ENCODE measurements around the gene ACTRT2.

The ACTRT2 gene

DNA sequence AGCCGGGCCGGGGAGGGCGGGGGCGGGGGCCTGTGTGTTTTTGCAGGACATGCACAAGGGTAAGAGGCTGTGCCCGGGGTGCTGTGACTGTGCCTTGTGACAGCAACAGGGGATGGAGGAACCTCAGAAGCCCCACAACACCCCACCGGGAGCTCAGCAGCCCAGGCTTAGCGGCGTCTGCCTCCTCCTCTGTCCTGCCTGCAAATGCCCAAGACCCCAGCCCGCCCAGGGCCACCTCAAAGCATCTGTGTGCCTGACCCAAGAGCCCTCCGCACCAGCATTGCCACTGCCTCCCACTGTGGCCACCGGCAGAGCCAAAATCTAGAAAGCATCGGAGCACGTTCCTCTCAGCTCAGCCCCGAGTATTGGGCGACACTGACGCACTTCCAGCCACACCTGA lies 2.7 kb upstream of the ACTRT2 start:
- no peak for DNase-seq

DNA sequence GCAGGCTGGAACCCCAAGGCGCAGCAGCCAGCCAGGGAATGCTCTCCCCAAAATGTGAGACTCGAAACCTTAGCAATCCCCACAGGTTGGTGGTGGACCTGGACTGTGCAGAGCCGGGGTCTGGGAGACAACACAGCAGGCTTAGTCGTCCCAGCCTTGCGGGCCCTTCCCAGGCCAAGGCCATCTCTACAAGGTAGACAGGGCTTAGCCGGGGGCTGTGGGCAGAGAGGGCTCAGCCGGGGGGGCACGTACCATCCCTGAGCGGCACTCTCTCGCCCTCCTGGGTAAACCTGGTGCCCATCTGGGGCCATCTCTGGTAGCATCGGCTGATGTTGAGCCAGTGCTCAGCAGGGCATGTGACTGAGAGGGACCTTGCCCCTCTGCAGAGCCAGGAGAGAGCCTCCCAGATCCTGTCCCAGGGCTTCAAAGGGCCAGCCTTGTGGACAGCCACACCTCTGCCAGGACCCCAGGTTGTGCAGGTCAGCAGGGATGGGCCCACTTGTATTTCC lies 2.2 kb upstream of the ACTRT2 start:
- DNase-seq = no peak

DNA sequence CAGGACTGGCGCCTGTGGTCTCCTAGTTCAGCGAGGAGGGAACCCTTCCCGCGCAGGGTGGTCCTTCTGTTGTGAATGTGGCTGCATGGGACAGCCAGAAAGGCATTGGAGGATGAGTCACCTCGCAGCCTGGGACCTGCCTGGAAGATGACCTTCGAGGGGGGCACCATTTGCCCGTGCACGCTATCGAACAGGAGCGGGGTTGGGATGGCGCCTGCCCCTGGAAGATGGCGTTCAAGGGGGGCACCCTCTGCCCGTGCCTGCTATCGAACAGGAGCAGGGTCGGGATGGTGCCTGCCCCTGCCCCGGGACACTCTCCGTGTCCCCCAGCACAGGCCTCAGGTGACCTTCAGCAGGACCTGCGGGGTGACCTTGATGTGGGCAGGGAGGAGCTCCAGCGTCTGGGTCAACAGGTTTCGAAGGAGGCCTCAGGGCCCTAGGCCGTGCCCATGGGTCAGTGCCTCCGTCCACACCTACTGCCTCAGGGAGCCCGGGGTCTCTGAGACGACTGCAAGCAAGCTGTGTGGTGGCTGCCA lies 1.7 kb upstream of the ACTRT2 start:
- no peak for DNase-seq

DNA sequence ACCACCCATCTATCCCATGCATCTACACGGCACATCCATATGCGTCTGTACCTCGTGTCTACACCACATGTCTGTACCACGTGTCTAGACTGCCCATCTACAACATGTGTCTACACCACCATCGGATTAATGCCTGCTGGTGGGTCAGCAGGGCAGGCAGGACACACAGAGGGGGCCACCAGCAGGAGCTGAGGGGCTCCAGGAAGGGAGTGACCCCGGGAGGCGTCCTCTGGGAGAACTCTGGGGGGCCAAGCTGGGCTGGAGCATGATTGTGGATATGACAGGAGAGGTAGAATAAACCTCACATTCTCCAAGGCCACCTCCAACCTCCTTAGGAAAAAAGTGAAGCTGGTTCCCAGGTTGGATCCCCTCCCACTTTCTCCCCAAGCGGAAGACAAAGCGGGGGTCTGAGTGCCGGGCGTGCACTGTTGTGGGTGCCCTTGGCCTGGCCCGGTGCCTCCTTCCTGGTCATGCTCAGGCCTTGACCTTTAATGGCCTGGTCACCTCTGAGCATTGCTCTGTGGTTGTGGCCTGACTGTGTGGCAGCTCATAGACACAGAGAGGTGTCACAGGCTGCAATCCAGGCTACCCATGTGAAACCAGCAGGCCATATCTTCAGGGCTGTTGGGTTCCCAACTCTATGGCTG lies 881 bp upstream of the ACTRT2 start:
- no peak for DNase-seq

DNA sequence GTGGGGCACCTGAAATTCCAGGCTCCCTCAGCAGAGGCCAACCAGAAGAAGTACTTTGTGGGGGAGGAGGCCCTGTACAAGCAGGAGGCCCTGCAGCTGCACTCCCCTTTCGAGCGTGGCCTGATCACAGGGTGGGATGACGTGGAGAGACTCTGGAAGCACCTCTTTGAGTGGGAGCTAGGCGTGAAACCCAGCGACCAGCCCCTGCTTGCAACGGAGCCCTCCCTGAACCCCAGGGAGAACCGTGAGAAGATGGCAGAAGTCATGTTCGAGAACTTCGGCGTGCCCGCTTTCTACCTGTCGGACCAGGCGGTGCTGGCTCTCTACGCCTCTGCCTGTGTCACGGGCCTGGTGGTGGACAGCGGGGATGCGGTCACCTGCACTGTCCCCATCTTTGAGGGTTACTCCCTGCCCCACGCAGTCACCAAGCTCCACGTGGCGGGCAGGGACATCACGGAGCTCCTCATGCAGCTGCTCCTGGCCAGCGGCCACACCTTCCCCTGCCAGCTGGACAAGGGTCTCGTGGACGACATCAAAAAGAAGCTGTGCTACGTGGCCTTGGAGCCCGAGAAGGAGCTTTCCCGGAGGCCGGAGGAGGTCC lies 634 bp downstream of the ACTRT2 start:
- no peak for DNase-seq

DNA sequence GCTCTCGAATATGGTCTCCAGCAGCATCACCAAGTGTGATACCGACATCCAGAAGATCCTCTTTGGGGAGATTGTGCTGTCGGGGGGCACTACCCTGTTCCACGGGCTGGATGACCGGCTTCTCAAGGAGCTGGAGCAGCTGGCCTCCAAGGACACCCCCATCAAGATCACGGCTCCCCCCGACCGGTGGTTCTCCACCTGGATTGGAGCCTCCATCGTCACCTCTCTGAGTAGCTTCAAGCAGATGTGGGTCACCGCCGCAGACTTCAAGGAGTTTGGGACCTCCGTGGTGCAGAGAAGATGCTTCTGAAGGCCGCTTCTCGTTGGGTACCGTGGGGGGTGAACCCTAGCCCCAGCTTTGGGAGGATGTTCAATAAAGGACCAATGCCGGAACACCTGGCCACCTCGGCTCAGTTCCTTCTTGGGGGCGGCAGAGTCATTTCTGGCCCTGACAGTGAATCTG lies 1.3 kb downstream of the ACTRT2 start:
- no peak for DNase-seq

DNA sequence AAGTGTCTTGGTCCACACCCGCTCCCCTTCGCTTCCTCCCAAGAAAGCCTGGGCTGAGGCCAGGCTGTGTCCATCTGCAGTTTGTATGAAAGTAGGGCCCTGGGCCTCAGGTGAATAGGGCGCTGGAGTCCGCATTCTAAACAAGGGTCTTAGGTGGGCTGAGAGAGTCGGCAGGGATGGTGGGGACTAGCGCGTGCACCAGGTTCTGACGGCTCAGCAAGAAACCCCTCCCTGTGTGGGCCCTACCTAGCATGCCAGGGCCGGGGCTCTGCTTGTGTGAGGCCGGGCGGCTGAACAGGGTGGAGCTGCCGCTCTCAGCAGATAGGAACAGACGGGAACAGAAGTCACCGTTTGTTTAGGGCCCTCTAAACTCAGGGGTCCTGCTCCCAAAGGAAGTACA lies 1.7 kb downstream of the ACTRT2 start:
- no peak for DNase-seq

DNA sequence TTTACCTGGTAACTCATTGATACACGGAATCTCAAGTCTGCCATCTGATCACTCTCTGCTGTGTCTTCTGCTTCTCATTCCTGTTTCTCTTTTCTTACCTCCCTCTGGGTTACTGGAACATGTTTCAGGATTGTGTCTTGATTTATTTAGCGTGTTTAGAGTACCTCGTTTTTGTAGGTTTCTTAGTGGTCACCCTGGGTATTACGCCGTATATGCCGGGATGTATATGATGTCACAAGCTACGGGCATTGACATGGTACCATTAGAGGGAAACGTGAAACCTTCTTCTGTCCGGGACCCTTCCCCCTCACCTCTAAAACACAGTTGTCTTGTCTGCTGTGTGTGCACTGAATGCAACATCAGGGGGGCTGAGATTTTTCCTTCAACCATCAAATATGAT lies 2.8 kb downstream of the ACTRT2 start:
- no peak for DNase-seq

DNA sequence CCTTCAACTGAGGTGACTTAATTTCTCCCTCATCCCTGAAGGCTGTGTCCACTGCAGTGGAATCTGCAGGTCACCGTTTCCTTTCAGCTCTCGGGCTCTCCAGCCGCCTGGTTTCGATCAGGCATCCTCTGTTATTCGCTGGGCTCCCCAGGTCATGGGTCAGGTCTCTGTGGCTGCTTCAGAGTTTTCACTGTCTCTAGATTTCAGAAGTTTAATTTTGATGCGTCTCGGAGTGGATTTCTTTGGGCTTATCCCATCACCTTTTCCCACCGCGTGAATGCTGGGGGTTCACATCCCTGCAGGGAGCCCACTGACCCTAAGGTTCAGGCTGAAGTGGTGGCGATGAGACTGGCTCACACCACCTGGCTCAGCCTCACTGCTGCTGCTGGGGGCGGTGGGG lies 3.3 kb downstream of the ACTRT2 start:
- no peak for DNase-seq

DNA sequence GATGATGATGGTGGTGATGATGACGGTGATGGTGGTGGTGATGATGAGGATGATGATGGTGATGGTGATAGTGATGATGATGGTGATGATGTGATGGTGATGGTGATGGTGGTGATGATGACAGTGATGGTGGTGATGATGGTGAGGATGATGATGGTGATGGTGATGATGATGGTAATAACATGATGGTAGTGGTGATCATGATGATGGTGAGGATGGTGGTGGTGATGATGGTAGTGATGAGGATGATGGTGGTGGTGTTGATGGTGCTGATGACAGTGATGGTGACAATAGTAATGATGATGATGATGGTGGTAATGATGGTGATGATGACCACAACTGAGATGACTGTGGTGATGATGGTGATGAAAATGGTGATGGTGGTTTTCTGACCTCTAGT lies 4.9 kb downstream of the ACTRT2 start:
- no peak for DNase-seq

DNA sequence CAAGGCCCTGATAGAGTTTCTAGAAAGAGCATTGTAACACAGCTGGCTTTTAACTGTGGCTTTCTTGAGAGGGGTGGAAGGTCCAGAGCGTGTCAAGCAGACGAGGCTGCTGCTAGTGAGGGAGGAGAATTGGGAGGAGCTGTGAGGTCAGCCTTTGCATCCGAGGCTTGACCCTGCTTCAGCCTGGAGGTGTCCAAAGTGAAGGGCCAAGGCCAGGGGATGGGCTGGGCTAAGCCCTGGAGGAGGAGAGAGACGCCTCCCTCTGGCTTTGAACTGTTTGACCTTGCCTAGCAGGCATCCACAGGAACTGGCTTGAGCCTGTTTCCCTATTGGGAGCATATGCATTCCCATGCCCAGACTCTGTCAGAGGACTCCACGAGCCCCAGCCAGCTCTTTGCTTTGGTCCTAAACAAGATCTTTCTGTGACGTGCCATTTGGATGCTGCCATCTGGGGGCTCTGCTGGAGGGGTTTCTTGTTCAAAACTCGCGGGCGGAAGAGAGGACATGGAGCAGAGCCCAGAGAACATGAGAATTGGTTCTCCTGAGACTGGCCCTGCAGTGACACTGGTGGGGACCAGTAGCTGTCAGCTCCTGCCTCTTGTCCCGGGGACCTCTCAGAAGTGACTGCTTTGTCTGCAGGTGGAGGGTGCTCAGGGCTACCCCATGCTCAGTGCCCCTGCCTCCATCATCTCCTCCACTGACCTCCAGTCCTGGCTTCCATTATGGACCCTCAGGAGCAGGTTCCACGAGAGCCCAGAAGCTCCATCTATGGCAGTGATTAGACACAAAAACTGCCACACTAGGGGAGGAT lies 5.5 kb downstream of the ACTRT2 start:
- DNase-seq = no peak

DNA sequence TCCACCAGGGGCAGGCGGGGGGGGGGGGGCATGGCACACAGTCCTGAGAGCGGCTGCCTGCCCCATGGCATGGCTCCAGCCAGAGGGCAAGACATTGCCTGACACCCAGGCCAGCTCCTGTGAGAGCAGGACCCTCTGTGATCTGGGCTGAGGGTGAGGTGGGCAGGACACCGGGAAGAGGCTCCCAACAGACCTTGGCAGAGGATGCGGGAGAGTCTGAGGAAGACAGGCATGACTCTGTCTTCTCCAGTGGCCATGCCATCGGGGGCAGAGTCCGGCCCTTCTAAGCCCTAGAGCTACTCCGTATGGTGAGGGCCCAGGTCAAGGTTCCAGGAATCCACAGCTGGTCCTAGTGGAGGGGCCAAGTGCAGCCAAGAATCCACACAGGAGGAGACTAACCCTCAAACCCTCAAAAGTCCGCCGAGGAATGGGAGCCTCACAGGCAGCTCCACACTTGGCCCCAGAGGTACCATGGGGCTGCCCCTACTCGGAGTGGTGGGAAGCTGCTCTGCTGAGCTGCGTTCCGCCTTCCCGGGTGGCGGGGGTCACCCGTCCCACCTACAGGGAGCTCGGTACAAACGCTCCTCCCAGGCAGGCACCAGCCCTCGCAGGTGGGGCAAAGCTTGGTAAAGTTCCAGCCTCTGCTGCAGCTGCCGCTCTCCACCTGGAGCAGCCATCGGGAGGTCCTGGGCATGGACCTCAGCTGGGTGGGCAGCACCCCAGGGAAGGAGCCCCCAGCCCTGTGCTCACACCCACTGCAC lies 6.5 kb downstream of the ACTRT2 start:
- DNase-seq = no peak

DNA sequence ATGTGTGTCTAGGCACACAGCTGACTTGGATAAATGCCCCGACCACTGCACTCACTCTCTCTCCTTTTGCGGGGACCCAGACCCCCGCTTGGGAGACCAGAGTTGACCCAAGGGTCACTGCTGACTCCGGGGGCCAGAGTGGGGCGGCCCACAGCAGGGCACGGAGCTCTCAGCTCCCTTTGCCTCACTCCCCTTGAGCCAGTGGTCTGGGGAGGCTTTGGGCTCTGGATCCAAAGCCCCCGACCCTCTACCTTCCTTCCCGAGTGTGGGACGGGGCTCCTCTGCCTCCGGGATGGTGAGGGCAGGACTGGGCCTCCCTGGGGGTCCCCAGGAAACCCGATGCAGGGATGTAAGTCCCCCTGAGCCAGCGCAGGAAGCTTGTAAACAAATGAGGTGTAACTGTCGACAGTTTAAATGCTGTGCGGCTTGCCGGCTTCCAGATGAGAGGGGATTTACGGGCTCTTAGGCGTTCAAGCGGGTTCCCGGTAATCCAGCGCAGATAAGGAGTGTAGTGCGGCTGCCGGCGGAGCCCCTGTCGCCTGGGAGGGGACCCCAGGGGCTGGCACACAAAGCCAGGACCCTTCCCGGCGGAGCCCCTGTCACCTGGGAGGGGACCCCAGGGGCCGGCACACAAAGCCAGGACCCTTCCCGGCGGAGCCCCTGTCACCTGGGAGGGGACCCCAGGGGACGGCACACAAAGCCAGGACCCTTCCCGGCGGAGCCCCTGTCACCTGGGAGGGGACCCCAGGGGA lies 7.4 kb downstream of the ACTRT2 start:
- DNase-seq = no peak

DNA sequence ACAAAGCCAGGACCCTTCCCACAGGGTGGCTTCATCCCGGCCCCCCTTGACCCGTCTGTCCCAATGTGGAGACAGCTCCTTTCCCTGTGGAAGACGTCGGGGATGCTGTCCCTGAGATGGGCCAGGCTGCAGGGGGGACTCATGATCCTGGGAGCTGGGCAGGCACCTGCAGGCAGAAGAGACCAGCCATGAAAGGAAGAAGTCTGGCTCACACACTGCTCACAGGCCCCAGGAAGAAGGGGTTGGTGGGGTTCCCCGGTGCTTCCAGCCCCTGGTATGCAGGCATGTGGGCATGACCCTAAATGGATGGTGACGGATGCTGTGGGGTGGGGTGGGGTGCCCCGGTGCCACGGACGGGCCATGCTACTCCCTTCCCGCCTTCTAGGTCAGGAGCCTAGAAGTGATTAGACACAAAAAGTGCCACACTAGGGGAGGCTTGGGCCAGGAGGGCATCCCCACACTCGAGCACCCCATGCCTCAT lies 8.3 kb downstream of the ACTRT2 start:
- no peak for DNase-seq

DNA sequence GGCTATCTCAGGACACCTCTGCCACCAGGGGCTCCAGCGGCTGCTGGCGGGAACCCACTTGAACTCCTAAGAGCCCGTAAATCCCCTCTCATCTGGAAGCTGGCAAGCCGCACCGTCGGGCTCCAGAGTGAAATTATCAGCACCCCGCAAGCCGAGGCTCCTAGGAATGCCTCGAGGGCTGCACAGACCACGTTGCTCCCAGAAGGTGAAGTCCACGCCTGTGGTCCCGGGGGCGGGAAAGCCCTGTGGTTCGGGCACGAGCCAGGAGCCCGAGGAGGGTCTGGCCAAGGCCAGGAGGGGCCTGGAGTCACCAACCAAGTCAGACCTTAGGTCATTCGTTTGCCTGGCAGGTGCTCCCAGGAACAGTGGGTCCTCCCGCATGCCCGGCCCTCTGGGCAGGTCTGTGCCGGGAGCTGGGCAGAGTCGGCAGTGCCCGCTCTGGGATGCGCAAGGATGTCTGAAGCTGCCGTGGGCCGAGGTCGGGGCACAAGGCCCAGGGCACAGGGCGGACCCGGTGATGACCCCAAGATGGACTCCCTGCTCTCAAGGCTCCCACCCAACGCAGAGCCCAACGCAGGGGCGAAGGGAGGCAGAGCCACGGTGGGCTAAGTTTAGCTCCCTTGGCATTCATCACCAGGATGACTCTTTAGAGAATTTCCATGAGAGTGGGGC lies 8.9 kb downstream of the ACTRT2 start:
- no peak for DNase-seq

DNA sequence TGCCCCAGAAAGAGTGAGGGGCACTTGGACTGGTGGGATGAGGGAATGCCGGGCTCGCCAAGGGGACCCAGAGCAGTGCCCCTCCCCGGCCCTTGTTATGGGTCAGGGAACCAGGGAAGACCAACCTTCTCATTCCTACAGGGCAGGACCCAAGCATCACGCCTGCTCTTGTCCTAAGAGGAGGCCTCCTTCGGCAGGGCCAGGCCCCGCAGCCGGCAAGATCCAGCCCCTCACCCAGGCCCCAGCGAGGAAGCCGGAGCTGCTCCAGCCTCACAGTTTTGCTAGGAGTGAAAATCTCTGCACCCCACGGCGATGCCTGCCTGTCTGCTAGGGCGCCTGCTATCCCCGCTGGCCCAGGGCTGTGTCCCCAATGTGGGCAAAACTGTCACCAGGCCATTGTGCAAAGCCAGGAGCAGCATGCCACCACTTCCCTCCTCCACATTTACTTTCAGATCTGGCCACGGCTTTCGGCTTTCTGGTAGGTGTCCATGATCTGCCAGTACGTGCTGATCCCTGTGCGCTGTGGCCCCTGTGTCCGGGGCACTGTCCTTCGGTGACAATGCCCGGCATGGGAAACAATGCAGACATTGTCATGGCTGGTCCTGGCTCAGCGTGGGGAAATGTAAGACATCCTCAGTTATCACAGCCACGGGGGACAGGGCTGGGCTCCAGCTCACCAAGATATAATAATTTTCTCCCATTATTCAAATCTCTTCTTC lies 9.6 kb downstream of the ACTRT2 start:
- DNase-seq = no peak

DNA sequence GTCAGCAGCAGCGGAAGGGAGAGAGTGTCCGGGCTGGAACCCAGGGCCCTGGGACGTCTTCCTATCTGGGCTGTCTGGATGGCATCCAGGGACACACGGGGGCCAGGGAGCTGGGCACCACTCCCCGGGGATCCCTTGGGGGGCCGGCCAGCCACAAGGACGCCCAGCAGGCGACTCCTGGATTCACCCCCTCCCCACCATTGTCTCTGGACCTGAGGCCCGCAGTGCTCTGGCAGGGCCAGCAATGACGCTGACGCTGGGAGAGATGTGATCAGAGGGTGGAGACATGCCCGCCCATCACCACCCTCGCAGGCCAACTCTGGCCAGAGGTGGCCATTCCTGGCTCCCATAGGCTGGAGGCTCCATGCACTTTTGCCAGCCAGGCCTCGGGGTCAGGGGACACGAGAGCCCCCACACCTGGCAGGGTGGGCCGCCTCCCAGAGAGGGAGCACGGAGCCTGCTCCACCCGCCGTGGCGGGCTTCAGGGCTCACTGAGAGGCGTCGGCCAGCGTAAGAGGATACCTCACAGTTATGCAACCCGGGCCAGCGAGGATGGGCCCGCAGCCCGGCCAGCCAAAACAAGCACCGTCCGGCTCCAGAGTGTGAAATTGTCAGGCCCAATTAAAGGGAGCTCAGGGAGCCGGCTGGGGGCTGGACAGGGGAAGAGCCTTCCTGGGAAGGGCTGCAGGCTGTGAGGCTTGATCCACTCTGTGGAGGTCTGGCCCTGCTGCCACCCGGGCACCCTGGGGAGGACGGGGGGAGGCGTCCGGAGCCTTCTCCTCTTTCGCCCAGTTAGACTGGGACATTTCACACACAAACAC lies 10.3 kb downstream of the ACTRT2 start:
- DNase-seq = no peak

DNA sequence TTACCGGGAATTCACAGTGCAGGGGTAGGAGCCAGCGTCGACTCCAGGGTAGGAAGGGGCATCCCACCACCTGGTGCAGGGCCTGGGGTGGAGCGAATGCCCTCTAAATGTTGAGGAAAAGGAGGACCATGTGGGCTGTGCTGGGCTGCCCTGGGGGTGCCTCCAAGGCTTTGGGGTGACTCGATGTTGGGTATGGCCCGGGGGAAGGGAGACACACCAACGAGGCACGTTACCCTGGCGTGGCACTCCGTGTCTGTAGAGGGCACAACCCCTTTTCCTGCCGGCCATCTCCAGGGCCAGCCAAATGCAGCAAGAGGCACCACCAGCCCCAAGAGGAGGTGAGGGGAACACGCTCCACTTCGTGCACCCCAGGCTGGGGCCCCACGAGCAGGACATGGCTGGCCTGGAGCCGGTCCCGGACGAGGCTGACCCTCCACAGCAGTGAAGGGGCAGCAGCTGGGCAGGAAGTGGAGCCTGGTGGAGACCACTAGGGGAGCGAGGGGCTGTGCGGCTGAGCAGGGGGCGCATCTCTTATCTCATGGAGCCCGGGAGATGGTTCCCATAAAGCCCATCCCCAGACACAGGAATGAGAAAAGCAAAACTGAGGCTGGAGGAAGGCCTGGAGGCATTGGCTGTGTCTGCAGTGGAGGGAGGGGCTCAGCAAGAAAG lies 11.2 kb downstream of the ACTRT2 start:
- no peak for DNase-seq

Data from inflammatory macrophage (primary cell).